T-cell (primary cell): ENCODE results near the gene STARD9. TPM values are rescaled to one million over a fixed set of nuclear protein-coding genes. Genes with fewer than 3 reads are reported as not detected.

Source experiments
- ATAC-seq, 4 experiments: fragments of 200-7000 bp in 3 of 4; fragments of 150-1000 bp in 1 of 4; cut with Tn5 transposase; replicated peaks in 1 of 4; 1 replicate in 3 of 4; 2 replicates in 1 of 4; pipeline ENCODE4 v1.10.0; 2021; ENCODE audit warnings: moderate library complexity in 3 of 4, mild to moderate bottlenecking in 2 of 4, moderate number of reproducible peaks in 1 of 4
- CTCF ChIA-PET, 2 donors: fragments of 300-600 bp; sonication (Branson Sonifier 250); formaldehyde crosslinking; loops; one replicate each; lab custom pipeline; 2022; ENCODE audit warnings: antibody characterized with exemption in 2 of 2; lab: Charles Lee
- POLR2A ChIA-PET, 2 donors: fragments of 300-600 bp; sonication (Branson Sonifier 250); formaldehyde crosslinking; loops; one replicate each; lab custom pipeline; 2022; ENCODE audit warnings: antibody characterized with exemption in 2 of 2; lab: Charles Lee
- DNase-seq, 35 experiments: peaks; one replicate each; pipeline versions ENCODE4 v3.0.0 to v3.0.0-alpha.2; 2013 to 2023
- H3K27ac ChIP-seq: one replicate; pipeline ENCODE4 v1.5.1; 2013; ENCODE audit warnings: low read length
- H3K27me3 ChIP-seq, 2 experiments: replicated peaks in 1 of 2; 1 replicate in 1 of 2; 2 replicates in 1 of 2; pipeline versions ENCODE4 v1.6.1 to v1.7.0; 2013; ENCODE audit warnings: low read length in 1 of 2, mixed read lengths in 1 of 2; ENCODE audit not compliant: control insufficient read depth in 2 of 2, insufficient read depth in 2 of 2; ENCODE audit errors: extremely low read depth in 1 of 2
- H3K36me3 ChIP-seq, 2 donors: 1 replicate in 1 of 2; 2 replicates in 1 of 2; pipeline versions ENCODE4 v1.6.1 to v1.7.0; 2013; ENCODE audit warnings: low read length in 1 of 2; ENCODE audit not compliant: control insufficient read depth in 2 of 2, insufficient read depth in 1 of 2; ENCODE audit errors: extremely low read depth in 1 of 2
- H3K4me1 ChIP-seq, 2 experiments: 1 replicate in 1 of 2; 2 replicates in 1 of 2; pipeline versions ENCODE4 v1.6.1 to v1.7.0; 2013; ENCODE audit warnings: low read length in 2 of 2, mixed read lengths in 1 of 2; ENCODE audit not compliant: insufficient read depth in 2 of 2, control insufficient read depth in 1 of 2; ENCODE audit errors: extremely low read depth in 1 of 2
- H3K4me3 ChIP-seq, 2 donors: 1 replicate in 1 of 2; 2 replicates in 1 of 2; pipeline versions ENCODE4 v1.5.1 to v1.7.0; 2013; ENCODE audit warnings: mild to moderate bottlenecking in 2 of 2, low read length in 1 of 2, moderate library complexity in 1 of 2; ENCODE audit not compliant: control insufficient read depth in 1 of 2; ENCODE audit errors: extremely low read depth in 1 of 2
- H3K9me3 ChIP-seq: 2 replicates; pipeline ENCODE4 v1.7.0; 2013
- H3K27ac Mint-ChIP-seq, 2 donors: one replicate each; pipeline ENCODE4 v1.8.0; 2020 to 2021; ENCODE audit warnings: mild to moderate bottlenecking in 2 of 2, mixed read lengths in 2 of 2
- H3K27me3 Mint-ChIP-seq, 2 donors: one replicate each; pipeline ENCODE4 v1.8.0; 2021 to 2022; ENCODE audit warnings: mixed read lengths in 2 of 2
- H3K36me3 Mint-ChIP-seq: one replicate; pipeline ENCODE4 v1.8.0; 2021; ENCODE audit warnings: mixed read lengths
- H3K4me1 Mint-ChIP-seq, 3 donors: one replicate each; pipeline ENCODE4 v1.8.0; 2020 to 2022; ENCODE audit warnings: mixed read lengths in 3 of 3, mild to moderate bottlenecking in 1 of 3
- H3K4me3 Mint-ChIP-seq, 3 donors: one replicate each; pipeline ENCODE4 v1.8.0; 2020 to 2022; ENCODE audit warnings: mild to moderate bottlenecking in 3 of 3, mixed read lengths in 3 of 3, moderate library complexity in 3 of 3
- H3K9me3 Mint-ChIP-seq, 3 donors: one replicate each; pipeline ENCODE4 v1.8.0; 2020 to 2022; ENCODE audit warnings: mixed read lengths in 3 of 3
- whole genome bisulfite sequencing: methylation state at CpG from one replicate; pipeline ENCODE4 v1.1.5; 2013; ENCODE audit warnings: missing lambda C conversion rate; ENCODE audit not compliant: insufficient coverage; 5-methylcytosine and 5-hydroxymethylcytosine counted together
- total RNA-seq, 35 experiments: library from RNA in 6 of 35; stranded (reverse) in 6 of 35; fragments of 120-200 nt in 1 of 35; gene quantifications; one replicate each; pipeline versions ENCODE4 v1.2.1 to v1.2.4 and lab custom pipeline; 2013 to 2026

STARD9 gene
- total RNA-seq, 5 donors from 2014 or later (not counting 1 experiment from before 2014, with no cell fraction given), result 6.6 to 10.6 (median 8.8) TPM

GRCh38 chr15:42691308-42691707, 115.9 kb downstream of the STARD9 start:
- Mint-ChIP-seq H3K27ac (no peak overlapping the region), H3K4me3 (no peak overlapping the region), H3K9me3 (no peaks in the 10 kb centered on the region), H3K36me3 (peaks cover 2% of the 10 kb centered on the region), H3K4me1 (peaks cover 0 to 6% (median 1%) of the 10 kb centered on the region in 3 donors), H3K27me3 (no peaks in the 10 kb centered on the region)
- ChIA-PET POLR2A (no interaction called here), CTCF (interaction anchor here in 1 of 2 donors (0.6 kb wide), 1 partner anchor 1654 kb away, joined by 3 read pairs; no protein-coding TSS in a partner anchor)
- Histone ChIP-seq H3K36me3 (peaks cover 0 to 3% of the 10 kb centered on the region in 2 donors), H3K9me3 (no peaks in the 10 kb centered on the region), H3K4me1 (peaks cover 0 to 3% of the 10 kb centered on the region in 2 experiments), H3K4me3 (no peak overlapping the region), H3K27me3 (no peaks in the 10 kb centered on the region), H3K27ac (no peak overlapping the region)
- DNase-seq (no peak), ATAC-seq (peak in 1 of 4 experiments; percentile 45)
- 53% methylated on average over 4 of the region's 4 CpGs for WGBS

- ChIA-PET POLR2A (no interaction called here), CTCF (interaction anchor here in 1 of 2 donors (0.6 kb wide), 1 partner anchor 1655 kb away, joined by 3 read pairs; no protein-coding TSS in a partner anchor)
- DNase-seq, result no peak
These were observed 116.4 kb downstream of the STARD9 start for GRCh38 chr15:42691770-42692169.

GRCh38 chr15:42692536-42692935, 117.1 kb downstream of the STARD9 start:
- H3K36me3 Mint-ChIP-seq, result no peaks in the 10 kb centered on the region
- no peak overlapping the region for H3K27ac Mint-ChIP-seq
- no peaks in the 10 kb centered on the region for H3K27me3 Mint-ChIP-seq
- H3K9me3 ChIP-seq, result no peaks in the 10 kb centered on the region
- no peak for DNase-seq
- H3K4me3 Mint-ChIP-seq, result no peak overlapping the region
- H3K27ac ChIP-seq, result no peak overlapping the region
- WGBS, result no CpG with 5 or more reads among the region's 1 CpG
- peaks cover 0 to 6% (median 1%) of the 10 kb centered on the region in 3 donors for H3K4me1 Mint-ChIP-seq
- no peaks in the 10 kb centered on the region for H3K9me3 Mint-ChIP-seq
- CTCF ChIA-PET, result no interaction called here
- ATAC-seq, result no peak
- peaks cover 0 to 3% of the 10 kb centered on the region in 2 experiments for H3K4me1 ChIP-seq
- POLR2A ChIA-PET, result no interaction called here
- H3K36me3 ChIP-seq, result peaks cover 0 to 3% of the 10 kb centered on the region in 2 donors
- H3K4me3 ChIP-seq, result no peak overlapping the region
- no peaks in the 10 kb centered on the region for H3K27me3 ChIP-seq

More at GRCh38 chr15:42691770-42692169, 116.4 kb downstream of the STARD9 start:
- Mint-ChIP-seq H3K27ac (no peak overlapping the region), H3K9me3 (no peaks in the 10 kb centered on the region), H3K36me3 (no peaks in the 10 kb centered on the region), H3K27me3 (no peaks in the 10 kb centered on the region), H3K4me1 (peaks cover 0 to 6% (median 1%) of the 10 kb centered on the region in 3 donors), H3K4me3 (no peak overlapping the region)
- 96% methylated on average over 9 of the region's 9 CpGs for WGBS
- Histone ChIP-seq H3K36me3 (peaks cover 0 to 3% of the 10 kb centered on the region in 2 donors), H3K4me1 (peaks cover 0 to 3% of the 10 kb centered on the region in 2 experiments), H3K27ac (no peak overlapping the region), H3K4me3 (no peak overlapping the region), H3K27me3 (no peaks in the 10 kb centered on the region), H3K9me3 (no peaks in the 10 kb centered on the region)
- ATAC-seq, result no peak

GRCh38 chr15:42692997-42693396, 117.6 kb downstream of the STARD9 start:
- Histone ChIP-seq H3K4me3 (no peak overlapping the region), H3K36me3 (peaks cover 0 to 3% of the 10 kb centered on the region in 2 donors), H3K27me3 (no peaks in the 10 kb centered on the region), H3K9me3 (no peaks in the 10 kb centered on the region), H3K4me1 (peaks cover 0 to 3% of the 10 kb centered on the region in 2 experiments), H3K27ac (no peak overlapping the region)
- Mint-ChIP-seq H3K27ac (no peak overlapping the region), H3K9me3 (no peaks in the 10 kb centered on the region), H3K4me1 (peaks cover 0 to 6% (median 1%) of the 10 kb centered on the region in 3 donors), H3K4me3 (no peak overlapping the region), H3K27me3 (no peaks in the 10 kb centered on the region), H3K36me3 (peaks cover 3% of the 10 kb centered on the region)
- POLR2A ChIA-PET, result no interaction called here
- CTCF ChIA-PET, result no interaction called here
- 96% methylated on average over 3 of the region's 4 CpGs for WGBS
- DNase-seq (no peak), ATAC-seq (no peak)

GRCh38 chr15:42693496-42693895, 118.1 kb downstream of the STARD9 start:
- Mint-ChIP-seq H3K4me1 (peaks cover 0 to 6% (median 1%) of the 10 kb centered on the region in 3 donors), H3K27me3 (no peaks in the 10 kb centered on the region), H3K27ac (no peak overlapping the region), H3K9me3 (no peaks in the 10 kb centered on the region), H3K4me3 (no peak overlapping the region), H3K36me3 (peaks cover 3% of the 10 kb centered on the region)
- ATAC-seq, result no peak
- CTCF ChIA-PET, result no interaction called here
- Histone ChIP-seq H3K9me3 (no peaks in the 10 kb centered on the region), H3K27me3 (no peaks in the 10 kb centered on the region), H3K4me3 (no peak overlapping the region), H3K4me1 (peaks cover 0 to 3% of the 10 kb centered on the region in 2 experiments), H3K27ac (no peak overlapping the region), H3K36me3 (peaks cover 0 to 3% of the 10 kb centered on the region in 2 donors)
- POLR2A ChIA-PET, result no interaction called here
- no peak for DNase-seq
- 94% methylated on average over 6 of the region's 6 CpGs for WGBS

GRCh38 chr15:42693942-42694341, 118.5 kb downstream of the STARD9 start:
- ATAC-seq (no peak), DNase-seq (no peak)
- CTCF ChIA-PET, result no interaction called here
- Mint-ChIP-seq H3K27ac (no peak overlapping the region), H3K27me3 (no peaks in the 10 kb centered on the region), H3K36me3 (peaks cover 3% of the 10 kb centered on the region), H3K4me3 (no peak overlapping the region), H3K4me1 (peaks cover 0 to 6% (median 1%) of the 10 kb centered on the region in 3 donors), H3K9me3 (no peaks in the 10 kb centered on the region)
- Histone ChIP-seq H3K9me3 (no peaks in the 10 kb centered on the region), H3K4me3 (no peak overlapping the region), H3K36me3 (peaks cover 0 to 3% of the 10 kb centered on the region in 2 donors), H3K27me3 (no peaks in the 10 kb centered on the region), H3K27ac (no peak overlapping the region), H3K4me1 (peaks cover 0 to 3% of the 10 kb centered on the region in 2 experiments)
- POLR2A ChIA-PET, result no interaction called here
- WGBS, result 88% methylated on average over 4 of the region's 6 CpGs
